Erythroblast (primary cell): ENCODE results near the gene FOXN1.

Experiments used
- GATA1 ChIP-seq: IDR thresholded peaks from 2 replicates; pipeline ENCODE4 v1.6.1; 2011; ENCODE audit warnings: low read depth, mild to moderate bottlenecking, control low read depth, low read length, moderate library complexity
- POLR2A ChIP-seq: IDR thresholded peaks from 2 replicates; pipeline ENCODE4 v1.6.1; 2011; ENCODE audit warnings: mild to moderate bottlenecking, low read length

DNA sequence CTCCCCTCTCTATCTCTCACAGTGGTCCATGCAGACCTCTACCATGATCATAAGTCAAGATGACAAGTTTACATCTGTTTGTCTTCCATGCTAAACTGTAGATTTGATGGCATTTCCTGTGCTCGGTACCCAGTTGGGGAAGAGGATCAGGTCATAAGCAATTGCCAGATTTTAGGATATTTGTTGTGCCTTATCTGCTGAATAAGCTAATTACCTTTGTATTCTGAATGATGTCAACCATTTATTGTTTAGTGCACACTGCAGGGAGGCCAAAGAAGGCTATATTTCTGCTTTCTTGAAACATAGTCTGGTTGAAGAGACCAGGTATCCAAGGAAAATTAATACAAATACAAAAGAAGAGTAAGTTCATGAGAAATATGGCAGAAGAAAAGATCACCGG is 76.4 kb downstream of the FOXN1 start:
- no peak for TF ChIP-seq POLR2A
- no peak for TF ChIP-seq GATA1
